ENCODE data around the gene BEAN1. TPM values are rescaled to one million over a fixed set of nuclear protein-coding genes. Genes with fewer than 3 reads are reported as not detected.
A peak's percentile ranks its signal among the peaks of the same experiment; 100 is the strongest.

The BEAN1 gene
- total RNA-seq, 1 experiment from 2014 or later: 0.24 TPM

- Mint-ChIP-seq H3K36me3 (ENCODE audit: insufficient read depth in 1 of 3, low read depth in 3 of 3) (peaks cover 0 to 10% (median 0%) of the 10 kb centered on the region in 3 experiments; a peak in 2 of 7 replicates), H3K4me1 (peaks cover 14 to 17% of the 10 kb centered on the region in 2 experiments), H3K27ac (peak overlapping the region in 1 of 3 experiments; percentile 70; a peak in 1 of 7 replicates), H3K4me3 (no peak overlapping the region), H3K27me3 (ENCODE audit: low read depth) (no peaks in the 10 kb centered on the region; the same call in none of the 2 replicates), H3K9me3 (peaks cover 5 to 6% of the 10 kb centered on the region in 2 experiments; a peak in 4 of 5 replicates)
- Histone ChIP-seq H4K91ac (ENCODE audit: insufficient read length, low read depth, low read length) (no peak overlapping the region), H3K79me2 (ENCODE audit: insufficient read depth, low read length) (no peaks in the 10 kb centered on the region), H3T11ph (ENCODE audit: low read length) (no peak overlapping the region), H3K4me1 (ENCODE audit: insufficient read depth, low read length) (no peaks in the 10 kb centered on the region), H2BK15ac (ENCODE audit: low read depth, low read length) (no peak overlapping the region), H3K14ac (ENCODE audit: insufficient read depth, low read length) (no peak overlapping the region), H3K27me3 (ENCODE audit: insufficient read depth, low read length) (no peaks in the 10 kb centered on the region), H2BK5ac (ENCODE audit: insufficient read length, low read length) (no peak overlapping the region), H3K23ac (ENCODE audit: insufficient read length, low read depth, low read length) (no peak overlapping the region), H3K9ac (ENCODE audit: extremely low read depth, insufficient read length, low read length) (no peak overlapping the region), H3K9me3 (ENCODE audit: control insufficient read depth, low read depth, low read length) (no peaks in the 10 kb centered on the region), H4K8ac (replicated peaks; ENCODE audit: insufficient read length, low read depth, low read length) (no peak overlapping the region), H2AK5ac (ENCODE audit: insufficient read length, low read length) (no peak overlapping the region), H4K5ac (ENCODE audit: insufficient read length, low read depth, low read length) (no peak overlapping the region), H3K23me2 (ENCODE audit: insufficient read length, low read depth, low read length, poor library complexity, severe bottlenecking) (no peaks in the 10 kb centered on the region), H3K18ac (ENCODE audit: insufficient read length, low read depth, low read length) (no peak overlapping the region), H3K79me1 (ENCODE audit: insufficient read depth, low read depth, low read length, poor library complexity, severe bottlenecking) (no peaks in the 10 kb centered on the region), H3K4me2 (ENCODE audit: insufficient read depth, insufficient read length, low read length) (no peak overlapping the region), H2BK20ac (ENCODE audit: low read depth, low read length, poor library complexity, severe bottlenecking) (no peak overlapping the region), H2BK120ac (ENCODE audit: low read depth, low read length, poor library complexity, severe bottlenecking) (no peak overlapping the region), H2AFZ (ENCODE audit: low read length) (no peak overlapping the region), H3K56ac (ENCODE audit: insufficient read length, low read depth, low read length) (no peak overlapping the region), H3K4ac (ENCODE audit: low read depth, low read length) (no peak overlapping the region), H2BK12ac (ENCODE audit: insufficient read length, low read depth, low read length) (no peak overlapping the region), H4K20me1 (ENCODE audit: control insufficient read depth, insufficient read depth, insufficient read length) (no peaks in the 10 kb centered on the region), H3K27ac (ENCODE audit: insufficient read length, low read depth, low read length) (no peak overlapping the region)
- no CpG with 5 or more reads among the region's 5 CpGs for WGBS (ENCODE audit: extremely low coverage, insufficient read length, low lambda C conversion rate)
- DNase-seq: peak; percentile 22
- TF ChIP-seq, protein P1, sequence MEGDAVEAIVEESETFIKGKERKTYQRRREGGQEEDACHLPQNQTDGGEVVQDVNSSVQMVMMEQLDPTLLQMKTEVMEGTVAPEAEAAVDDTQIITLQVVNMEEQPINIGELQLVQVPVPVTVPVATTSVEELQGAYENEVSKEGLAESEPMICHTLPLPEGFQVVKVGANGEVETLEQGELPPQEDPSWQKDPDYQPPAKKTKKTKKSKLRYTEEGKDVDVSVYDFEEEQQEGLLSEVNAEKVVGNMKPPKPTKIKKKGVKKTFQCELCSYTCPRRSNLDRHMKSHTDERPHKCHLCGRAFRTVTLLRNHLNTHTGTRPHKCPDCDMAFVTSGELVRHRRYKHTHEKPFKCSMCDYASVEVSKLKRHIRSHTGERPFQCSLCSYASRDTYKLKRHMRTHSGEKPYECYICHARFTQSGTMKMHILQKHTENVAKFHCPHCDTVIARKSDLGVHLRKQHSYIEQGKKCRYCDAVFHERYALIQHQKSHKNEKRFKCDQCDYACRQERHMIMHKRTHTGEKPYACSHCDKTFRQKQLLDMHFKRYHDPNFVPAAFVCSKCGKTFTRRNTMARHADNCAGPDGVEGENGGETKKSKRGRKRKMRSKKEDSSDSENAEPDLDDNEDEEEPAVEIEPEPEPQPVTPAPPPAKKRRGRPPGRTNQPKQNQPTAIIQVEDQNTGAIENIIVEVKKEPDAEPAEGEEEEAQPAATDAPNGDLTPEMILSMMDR (conservative IDR thresholded peaks at IDR 0.05): no peak
Measured at GRCh38 chr16:66487580-66488275, 60.6 kb downstream of the BEAN1 start.
